G401.6 (cell line): ENCODE data around the gene MEGF6.

Source experiments
- FAIRE-seq: peaks from 2 replicates; lab custom pipeline; 2012; peaks lifted over from hg19 to GRCh38; lab: Jason Lieb, UNC

Gene MEGF6

GRCh38 chr1:3609769-3610526 is 1.4 kb downstream of the MEGF6 start:
- no peak for FAIRE-seq

DNA sequence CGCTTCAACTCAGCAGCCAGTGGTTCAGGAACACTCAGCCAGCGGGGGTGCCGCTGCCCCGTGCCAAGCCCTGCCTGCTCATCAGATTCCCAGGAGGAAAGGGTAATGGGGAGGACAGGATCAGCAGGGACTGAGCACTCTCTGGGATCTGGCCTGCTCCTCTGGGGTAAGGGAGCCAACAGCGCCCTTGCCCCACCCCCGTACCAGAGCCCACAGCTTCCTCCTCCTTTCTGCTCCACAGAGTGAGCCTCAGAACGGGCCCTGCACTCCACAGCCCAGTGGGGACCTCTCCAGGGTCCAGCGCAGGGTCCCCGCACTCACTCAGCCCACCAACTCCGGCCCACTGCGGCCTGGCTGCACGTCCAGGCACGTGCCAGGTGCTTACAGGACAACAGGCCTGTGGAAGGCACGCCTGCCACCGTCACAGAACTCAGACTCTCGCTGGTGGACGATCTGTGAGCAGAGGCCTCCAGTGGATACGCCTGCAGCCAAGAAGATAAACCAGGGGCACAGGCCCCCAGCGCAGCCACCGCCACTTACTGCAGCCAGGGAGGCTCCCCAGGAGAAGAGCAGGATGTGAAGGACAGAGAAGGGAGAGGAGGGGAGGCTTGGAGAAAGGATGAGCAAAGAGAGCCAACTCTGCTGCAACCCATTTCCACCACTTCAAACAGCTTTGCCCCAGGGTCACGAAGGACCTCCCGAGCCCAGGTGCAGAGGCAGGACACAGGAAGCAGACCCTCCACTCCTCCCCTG is 2.1 kb downstream of the MEGF6 start:
- FAIRE-seq: no peak

GRCh38 chr1:3608154-3608553 is 3.2 kb downstream of the MEGF6 start:
- FAIRE-seq: no peak

DNA sequence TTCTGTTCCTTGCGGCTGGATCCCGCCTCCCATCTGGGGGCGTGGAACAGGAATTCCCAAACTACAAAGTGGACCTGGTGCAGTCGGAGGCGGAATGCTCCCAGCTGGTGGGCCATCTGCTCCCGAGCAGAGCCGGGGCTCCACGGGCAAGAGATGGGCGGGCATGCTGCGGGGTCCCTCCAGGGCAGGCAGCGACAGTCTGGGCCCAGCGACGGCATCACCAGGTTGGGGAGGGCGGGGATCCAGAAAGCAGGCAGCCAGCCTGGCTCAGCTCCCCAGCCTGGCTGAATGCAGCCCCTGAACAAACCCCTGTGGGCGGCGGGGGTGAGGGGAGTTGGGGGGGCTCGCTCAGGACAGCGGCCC is 3.6 kb downstream of the MEGF6 start:
- FAIRE-seq: no peak

DNA sequence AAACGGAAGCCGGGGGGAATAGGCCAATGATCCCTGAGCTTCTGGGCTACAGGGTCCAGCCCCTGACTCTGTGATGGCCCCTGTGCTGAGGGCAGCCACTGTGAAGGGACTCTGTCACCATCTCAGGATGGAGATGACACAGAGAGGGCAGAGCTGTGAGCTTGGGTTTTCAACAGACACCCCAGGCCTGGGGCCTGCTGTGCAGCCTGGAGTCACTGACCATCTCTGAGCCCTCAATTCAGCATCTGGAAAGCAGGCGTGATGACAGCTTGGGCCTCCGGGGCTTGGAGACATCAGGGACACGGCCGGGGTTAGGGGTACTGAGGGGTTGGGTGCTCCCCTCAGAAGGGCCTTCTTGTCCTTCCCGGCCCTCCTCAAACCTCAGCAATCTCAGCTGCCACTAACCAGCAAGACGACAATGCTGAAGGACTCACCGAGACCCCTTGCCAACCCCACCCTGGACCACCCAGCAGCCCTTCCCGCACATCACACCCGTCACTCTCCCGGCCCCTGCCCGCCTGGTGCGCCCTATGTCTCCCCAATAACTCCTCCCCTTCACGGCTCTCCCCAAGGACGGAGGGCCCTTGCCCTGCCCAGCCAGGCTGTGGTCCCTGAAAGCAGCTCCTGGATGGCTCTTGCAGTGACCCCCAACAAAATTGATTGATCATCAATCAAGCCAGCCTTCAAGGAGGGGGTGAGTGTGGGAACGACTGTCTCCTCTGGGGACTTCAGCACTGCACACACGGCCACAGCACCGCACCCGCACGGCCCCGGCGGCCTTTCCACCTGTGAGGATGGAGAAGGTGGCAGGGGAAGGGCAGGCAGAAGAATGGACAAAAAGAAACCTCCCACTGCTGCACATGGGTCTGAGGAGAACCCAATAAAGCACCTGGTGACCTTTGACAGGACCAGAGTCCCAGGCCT is 4.3 kb downstream of the MEGF6 start:
- FAIRE-seq: no peak

- FAIRE-seq: no peak
Measured at GRCh38 chr1:3604997-3605823, 6.1 kb downstream of the MEGF6 start.

- no peak for FAIRE-seq
Measured at GRCh38 chr1:3604468-3604974, 6.8 kb downstream of the MEGF6 start.

DNA sequence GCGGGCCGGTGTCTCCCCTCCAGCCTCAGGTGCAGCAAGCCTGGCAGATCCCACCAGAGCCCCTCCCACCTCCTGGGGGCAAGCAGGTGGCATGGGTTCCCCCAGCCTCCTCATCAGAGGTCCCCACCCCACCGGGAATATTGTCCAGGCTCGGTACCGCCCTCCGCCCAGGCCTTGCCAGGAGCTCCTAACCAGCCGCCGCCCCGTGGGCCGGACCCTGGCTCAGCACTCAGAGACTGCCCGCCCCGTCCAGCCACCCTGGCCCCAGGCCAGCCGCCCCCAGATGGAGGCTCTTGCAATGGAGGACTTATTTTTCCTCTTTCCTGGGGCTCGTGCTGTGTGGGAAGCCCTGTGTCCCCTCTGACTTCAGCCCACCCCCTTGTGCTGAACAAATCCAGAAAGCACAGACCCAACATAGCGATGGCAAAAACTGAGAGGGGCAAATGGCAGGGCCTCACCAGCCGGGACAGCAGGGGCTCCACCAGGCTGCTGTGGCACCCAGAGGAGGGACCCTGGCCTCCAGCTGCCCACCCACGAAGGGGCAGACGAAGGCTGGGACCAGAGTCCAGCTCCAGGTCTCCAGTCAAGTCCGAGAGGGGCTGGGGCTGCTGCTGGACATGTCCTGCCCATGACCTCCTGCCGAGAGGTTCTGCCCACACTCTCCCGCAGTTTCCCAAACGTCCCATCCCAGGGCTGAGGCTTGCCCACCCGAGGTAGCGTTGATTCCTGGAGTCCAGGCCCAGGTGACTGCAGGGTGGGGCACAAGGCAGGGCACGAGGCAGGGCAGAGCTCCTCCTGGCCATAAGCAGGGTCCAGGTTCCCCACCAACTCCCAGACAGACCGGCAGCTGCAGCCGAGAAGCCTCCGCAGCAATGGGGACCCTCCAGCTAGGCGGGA is 7.5 kb downstream of the MEGF6 start:
- no peak for FAIRE-seq

DNA sequence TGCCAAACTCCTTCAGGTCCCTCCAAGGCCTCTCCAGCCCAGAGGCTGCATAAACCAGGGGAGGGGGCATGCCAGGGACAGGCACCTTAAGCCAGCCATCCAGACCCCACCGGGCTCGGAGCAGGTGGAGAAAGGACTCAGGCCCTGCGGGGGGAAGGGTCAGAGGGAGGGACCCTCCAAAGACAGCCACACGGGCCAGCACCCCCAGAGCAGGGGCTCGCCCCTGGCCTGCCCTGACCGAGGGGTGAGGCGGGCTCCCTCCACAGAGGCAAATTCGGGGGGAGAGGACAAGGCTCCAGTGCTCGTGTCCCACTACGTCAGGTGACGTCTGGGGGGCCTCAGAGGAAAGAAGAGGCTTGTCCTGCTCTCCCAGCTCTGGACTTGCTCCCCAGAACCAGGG is 8.2 kb downstream of the MEGF6 start:
- FAIRE-seq: no peak

DNA sequence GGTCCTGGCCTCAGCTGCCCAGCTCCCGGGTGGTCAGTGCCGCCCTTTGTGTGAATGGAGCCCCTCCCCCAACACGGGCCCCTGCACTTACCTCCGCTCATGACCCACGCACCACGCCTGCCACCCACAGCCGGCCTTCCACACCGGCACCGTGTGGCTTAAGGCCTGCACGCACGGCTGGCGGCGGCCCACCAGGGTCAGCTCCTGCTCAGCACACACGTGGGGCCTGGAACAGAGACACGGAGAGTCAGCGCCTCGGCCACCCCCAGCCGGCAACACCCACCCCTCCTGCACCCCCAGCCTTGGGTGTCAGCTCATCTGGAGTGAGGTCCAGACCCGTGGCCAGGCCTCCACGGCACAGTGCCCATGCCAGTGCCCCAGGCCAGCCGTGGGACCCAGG is 8.9 kb downstream of the MEGF6 start:
- FAIRE-seq: no peak

DNA sequence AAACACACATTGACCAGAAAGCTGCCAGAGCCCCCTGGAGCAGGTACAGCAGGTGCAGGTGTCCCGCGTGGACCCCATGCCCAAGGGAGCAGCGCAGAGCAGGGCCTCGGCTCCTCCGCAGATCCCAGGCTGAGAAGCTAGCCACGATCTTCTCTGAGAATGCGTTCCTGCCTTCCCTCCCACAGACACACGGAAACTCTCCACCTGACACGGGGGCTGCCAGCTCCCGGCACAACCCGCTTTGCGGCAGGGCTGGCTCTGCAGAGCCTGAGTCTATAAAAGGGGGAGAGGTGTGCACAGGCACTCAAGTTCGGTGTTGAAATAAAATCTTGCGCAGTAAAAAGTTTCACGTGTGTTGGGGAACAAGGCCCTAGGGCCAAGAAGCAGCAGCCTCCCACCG is 9.6 kb downstream of the MEGF6 start:
- no peak for FAIRE-seq

DNA sequence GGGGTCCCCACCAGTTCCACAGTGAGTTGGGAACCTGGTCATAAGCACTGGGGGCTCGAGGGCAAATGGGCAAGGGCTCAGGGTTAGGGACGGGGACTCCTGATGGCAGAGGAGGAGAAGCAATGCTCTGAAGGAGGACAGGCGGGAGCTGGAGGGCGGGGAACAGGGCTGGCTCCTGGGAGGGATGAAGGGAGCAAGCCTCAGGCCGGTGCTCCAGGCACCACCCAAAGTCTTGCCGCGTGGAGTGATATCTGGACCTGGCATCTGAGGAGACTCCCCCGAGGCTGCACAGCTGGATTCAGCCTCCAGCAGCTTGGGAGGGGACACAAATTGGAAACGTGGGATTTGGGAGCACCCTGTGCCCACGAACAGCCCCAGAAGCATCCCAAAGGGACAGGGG is 11.0 kb downstream of the MEGF6 start:
- no peak for FAIRE-seq

DNA sequence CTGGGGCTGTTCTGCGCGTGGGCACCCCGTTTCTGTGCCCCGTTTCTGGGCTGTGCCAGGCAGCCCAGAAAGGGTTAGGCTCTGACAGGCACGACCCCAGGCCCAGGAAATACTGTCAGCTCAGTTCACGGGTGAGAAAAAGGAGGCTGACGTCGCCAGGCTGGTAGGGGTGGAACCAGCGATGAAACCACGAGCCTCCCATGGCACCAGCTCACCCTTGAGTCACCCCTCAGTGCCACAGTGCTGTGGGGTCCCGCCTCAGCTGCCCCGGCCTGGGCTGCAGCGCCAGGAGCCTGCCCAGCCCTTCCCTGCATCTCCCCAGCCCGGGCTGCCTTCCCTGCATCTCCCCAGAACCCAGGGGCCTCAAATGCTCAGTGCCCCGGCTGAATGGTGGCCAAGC is 11.5 kb downstream of the MEGF6 start:
- no peak for FAIRE-seq

- FAIRE-seq: no peak
Measured at GRCh38 chr1:3599286-3599811, 12.0 kb downstream of the MEGF6 start.

DNA sequence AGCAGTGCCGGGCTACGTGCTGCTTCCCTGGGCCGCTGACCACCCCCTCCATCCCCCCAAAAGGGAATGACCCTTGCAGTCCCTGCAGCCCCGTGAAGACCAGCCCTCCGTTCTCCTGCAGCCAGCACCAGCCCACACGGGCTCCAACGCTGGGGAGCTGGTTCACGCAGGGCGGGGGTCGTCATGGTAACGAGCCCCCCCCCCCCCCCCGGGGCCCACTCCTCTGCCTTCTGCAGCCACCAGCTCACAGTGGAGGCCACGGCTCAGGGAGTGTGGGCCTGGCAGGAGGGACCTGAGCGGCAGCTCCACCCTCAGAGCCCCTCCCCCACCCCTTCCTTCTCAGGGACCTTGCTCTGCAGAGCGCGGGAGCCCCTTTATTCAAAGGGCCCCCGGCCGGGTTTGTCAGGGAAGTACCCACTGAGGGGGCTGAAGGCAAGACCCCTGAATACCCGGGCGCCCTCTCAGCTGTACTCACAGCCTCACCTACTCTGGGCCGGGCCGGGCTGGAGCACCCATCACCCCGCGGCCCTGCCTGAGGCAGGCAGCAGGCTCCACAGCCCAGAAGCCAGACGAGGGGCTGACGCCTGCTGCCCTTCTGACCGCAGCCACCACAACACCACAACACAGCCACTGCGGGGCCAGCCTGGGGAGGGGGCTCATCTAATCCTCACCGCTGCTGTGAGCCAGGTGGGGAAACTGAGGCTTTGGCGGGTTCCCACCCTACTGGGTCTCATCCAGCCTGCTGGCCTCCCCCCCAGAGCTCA is 12.6 kb downstream of the MEGF6 start:
- FAIRE-seq: no peak

DNA sequence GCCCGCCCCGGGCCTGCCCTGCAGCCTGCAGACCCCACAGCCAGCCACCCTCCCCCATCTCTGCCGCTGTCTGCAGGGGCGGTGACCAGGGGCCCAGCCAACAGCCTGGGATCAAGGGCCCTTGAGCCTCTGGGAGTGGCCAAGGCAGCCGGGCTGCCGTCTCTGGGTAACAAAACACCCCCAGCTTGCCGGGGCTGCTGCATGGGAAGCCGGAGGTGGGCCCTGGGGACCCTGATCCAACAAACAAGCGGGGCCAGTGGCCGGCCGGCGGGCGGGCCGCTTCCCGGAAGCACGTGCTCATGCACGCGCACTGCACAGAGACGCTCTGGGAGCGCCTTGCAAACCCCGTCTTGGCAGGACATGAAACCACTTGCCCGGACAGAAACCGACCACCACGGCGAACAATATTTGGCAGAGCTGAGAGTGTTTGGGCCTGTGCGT is 13.2 kb downstream of the MEGF6 start:
- no peak for FAIRE-seq

GRCh38 chr1:3597599-3597964 is 13.7 kb downstream of the MEGF6 start:
- FAIRE-seq: no peak

DNA sequence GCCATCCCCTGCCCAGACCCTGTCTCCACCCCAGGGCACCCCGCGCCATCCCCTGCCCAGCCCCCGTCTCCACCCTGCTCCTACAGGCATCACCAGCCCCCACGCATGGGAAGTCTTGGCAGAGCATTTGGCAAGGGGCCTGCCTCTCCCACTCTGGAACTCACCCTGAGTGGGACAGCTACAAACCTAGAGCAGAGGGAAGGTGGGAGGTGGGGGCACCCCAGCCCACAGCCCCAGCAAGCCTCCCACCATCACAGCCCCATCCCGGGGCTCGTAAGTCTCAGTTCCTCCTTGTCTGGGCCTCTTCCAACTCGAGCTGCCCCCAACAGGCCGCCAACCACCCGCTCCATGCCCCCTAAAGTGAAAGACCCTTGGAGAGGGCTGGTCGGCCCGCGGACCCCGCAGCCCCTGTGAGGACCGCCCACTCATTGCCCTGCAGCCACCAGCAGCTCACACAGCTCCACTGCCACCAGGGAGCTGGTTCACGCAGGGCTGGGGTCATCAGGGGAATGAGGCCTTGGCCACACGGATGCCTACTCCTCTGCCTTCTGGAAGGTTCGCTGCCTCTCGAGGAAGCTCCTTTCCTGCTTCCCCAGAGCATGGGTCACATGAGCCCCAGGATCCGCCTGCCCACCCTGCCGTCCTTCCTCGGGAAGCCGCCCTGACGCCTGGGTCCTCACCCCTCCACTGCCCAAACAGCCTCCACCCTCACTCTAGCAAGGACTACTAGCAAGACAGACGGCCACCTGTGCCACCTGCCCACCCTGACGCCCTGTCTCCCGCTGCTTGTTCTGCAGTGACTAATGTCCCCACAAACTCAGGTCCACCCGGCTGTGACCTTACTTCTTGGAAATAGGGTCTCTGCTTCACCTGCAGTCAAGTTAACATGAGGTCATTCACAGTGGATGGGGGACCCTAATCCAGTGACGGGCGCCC is 14.4 kb downstream of the MEGF6 start:
- no peak for FAIRE-seq

- FAIRE-seq: no peak
Measured at GRCh38 chr1:3595949-3596348, 15.4 kb downstream of the MEGF6 start.
